Measurements from ENCODE around the gene PIGW. TPM values are rescaled to one million over a fixed set of nuclear protein-coding genes. Genes with fewer than 3 reads are reported as not detected.

The PIGW gene
- total and polyA plus RNA-seq, 10 of the 15 experiments (the other 5 are each of a cell fraction or from before 2014, with no cell fraction given): 6.0 to 31.5 (median 13.8) TPM

GRCh38 chr17:36514856-36515255, 19.9 kb upstream of the PIGW start (continued):
- TF ChIP-seq, protein P1, sequence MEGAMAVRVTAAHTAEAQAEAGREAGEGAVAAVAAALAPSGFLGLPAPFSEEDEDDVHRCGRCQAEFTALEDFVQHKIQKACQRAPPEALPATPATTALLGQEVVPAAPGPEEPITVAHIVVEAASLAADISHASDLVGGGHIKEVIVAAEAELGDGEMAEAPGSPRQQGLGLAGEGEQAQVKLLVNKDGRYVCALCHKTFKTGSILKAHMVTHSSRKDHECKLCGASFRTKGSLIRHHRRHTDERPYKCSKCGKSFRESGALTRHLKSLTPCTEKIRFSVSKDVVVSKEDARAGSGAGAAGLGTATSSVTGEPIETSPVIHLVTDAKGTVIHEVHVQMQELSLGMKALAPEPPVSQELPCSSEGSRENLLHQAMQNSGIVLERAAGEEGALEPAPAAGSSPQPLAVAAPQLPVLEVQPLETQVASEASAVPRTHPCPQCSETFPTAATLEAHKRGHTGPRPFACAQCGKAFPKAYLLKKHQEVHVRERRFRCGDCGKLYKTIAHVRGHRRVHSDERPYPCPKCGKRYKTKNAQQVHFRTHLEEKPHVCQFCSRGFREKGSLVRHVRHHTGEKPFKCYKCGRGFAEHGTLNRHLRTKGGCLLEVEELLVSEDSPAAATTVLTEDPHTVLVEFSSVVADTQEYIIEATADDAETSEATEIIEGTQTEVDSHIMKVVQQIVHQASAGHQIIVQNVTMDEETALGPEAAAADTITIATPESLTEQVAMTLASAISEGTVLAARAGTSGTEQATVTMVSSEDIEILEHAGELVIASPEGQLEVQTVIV (IDR thresholded peaks at IDR 0.05; ENCODE audit: borderline replicate concordance, partially characterized antibody): no peak
- TF ChIP-seq NFIC (IDR thresholded peaks at IDR 0.05; ENCODE audit: low read depth, low read length): no peak

- Histone ChIP-seq H3K79me2 (ENCODE audit: control insufficient read depth, insufficient read depth, low read length) (no peaks in the 10 kb centered on the region), H2AFZ (ENCODE audit: control insufficient read depth, low read depth, low read length) (no peak overlapping the region), H3K4me3 (no peak overlapping the region), H4K20me1 (ENCODE audit: control insufficient read depth, insufficient read depth) (no peaks in the 10 kb centered on the region), H3K36me3 (ENCODE audit: control insufficient read depth in 2 of 2, insufficient read depth in 2 of 2, low read length in 1 of 2) (peaks cover 11 to 28% of the 10 kb centered on the region in 2 experiments; a peak in 3 of 4 replicates), H3K4me2 (ENCODE audit: control insufficient read depth, insufficient read depth) (no peak overlapping the region), H3K27me3 (replicated peaks in 1 of 2; ENCODE audit: control insufficient read depth in 2 of 2, insufficient read depth in 2 of 2, low read length in 1 of 2) (no peaks in the 10 kb centered on the region), H3K27ac (ENCODE audit: control insufficient read depth, insufficient read depth) (no peak overlapping the region), H3K4me1 (ENCODE audit: control insufficient read depth, insufficient read depth, low read length) (peaks cover 6% of the 10 kb centered on the region; the same call in 1 of the 2 replicates), H3K9ac (ENCODE audit: control insufficient read depth, insufficient read depth, low read length) (no peak overlapping the region), H3K9me3 (replicated peaks; ENCODE audit: control insufficient read depth, insufficient read depth, low read length) (no peaks in the 10 kb centered on the region; the same call in 2 of the 3 replicates)
- FAIRE-seq (no peak), DNase-seq (ENCODE audit: low read depth, low spot score) (no peak), ATAC-seq (no peak)
- TF ChIP-seq NRF1 (conservative IDR thresholded peaks at IDR 0.05; ENCODE audit: low read depth, low read length) (no peak), CBX5 (IDR thresholded peaks at IDR 0.05; ENCODE audit: low read depth) (no peak), RB1 (IDR thresholded peaks at IDR 0.05; ENCODE audit: borderline replicate concordance) (no peak), KAT2A (conservative IDR thresholded peaks at IDR 0.05; ENCODE audit: control insufficient read depth, low read depth, low read length) (no peak), STAT1 (conservative IDR thresholded peaks at IDR 0.05) (no peak), ZZZ3 (IDR thresholded peaks at IDR 0.05; ENCODE audit: control insufficient read depth, insufficient read length, low read depth) (no peak), NBN (IDR thresholded peaks at IDR 0.05) (no peak), SREBF1 (IDR thresholded peaks at IDR 0.05; ENCODE audit: low read length) (no peak), RAD21 (IDR thresholded peaks at IDR 0.05; ENCODE audit: insufficient read depth, low read depth, low read length) (no peak), BHLHE40 (IDR thresholded peaks at IDR 0.05; ENCODE audit: borderline replicate concordance in 1 of 2, low read depth in 2 of 2, low read length in 1 of 2) (no peak), MYB (IDR thresholded peaks at IDR 0.05; ENCODE audit: borderline replicate concordance, low read depth, low read length) (no peak), ZNF217 (IDR thresholded peaks at IDR 0.05) (no peak)
- TF ChIP-seq, protein P2, sequence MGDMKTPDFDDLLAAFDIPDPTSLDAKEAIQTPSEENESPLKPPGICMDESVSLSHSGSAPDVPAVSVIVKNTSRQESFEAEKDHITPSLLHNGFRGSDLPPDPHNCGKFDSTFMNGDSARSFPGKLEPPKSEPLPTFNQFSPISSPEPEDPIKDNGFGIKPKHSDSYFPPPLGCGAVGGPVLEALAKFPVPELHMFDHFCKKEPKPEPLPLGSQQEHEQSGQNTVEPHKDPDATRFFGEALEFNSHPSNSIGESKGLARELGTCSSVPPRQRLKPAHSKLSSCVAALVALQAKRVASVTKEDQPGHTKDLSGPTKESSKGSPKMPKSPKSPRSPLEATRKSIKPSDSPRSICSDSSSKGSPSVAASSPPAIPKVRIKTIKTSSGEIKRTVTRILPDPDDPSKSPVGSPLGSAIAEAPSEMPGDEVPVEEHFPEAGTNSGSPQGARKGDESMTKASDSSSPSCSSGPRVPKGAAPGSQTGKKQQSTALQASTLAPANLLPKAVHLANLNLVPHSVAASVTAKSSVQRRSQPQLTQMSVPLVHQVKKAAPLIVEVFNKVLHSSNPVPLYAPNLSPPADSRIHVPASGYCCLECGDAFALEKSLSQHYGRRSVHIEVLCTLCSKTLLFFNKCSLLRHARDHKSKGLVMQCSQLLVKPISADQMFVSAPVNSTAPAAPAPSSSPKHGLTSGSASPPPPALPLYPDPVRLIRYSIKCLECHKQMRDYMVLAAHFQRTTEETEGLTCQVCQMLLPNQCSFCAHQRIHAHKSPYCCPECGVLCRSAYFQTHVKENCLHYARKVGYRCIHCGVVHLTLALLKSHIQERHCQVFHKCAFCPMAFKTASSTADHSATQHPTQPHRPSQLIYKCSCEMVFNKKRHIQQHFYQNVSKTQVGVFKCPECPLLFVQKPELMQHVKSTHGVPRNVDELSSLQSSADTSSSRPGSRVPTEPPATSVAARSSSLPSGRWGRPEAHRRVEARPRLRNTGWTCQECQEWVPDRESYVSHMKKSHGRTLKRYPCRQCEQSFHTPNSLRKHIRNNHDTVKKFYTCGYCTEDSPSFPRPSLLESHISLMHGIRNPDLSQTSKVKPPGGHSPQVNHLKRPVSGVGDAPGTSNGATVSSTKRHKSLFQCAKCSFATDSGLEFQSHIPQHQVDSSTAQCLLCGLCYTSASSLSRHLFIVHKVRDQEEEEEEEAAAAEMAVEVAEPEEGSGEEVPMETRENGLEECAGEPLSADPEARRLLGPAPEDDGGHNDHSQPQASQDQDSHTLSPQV (IDR thresholded peaks at IDR 0.05): no peak
- TF ChIP-seq, protein P3, sequence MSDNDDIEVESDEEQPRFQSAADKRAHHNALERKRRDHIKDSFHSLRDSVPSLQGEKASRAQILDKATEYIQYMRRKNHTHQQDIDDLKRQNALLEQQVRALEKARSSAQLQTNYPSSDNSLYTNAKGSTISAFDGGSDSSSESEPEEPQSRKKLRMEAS (IDR thresholded peaks at IDR 0.05; ENCODE audit: low read depth, low read length): no peak
- in situ Hi-C loops (cut with MboI) (no loop called here), intact Hi-C loops (cut with micrococcal nuclease; ENCODE audit: unreplicated experiment) (no loop called here)
- ChIA-PET SMC1A (ENCODE audit: uncharacterized antibody, unreplicated experiment) (no interaction called here), RAD21 (ENCODE audit: unreplicated experiment) (no interaction called here), CTCF (interaction anchor here (1.4 kb wide), 1 partner anchor 50 kb away, joined by 3 read pairs; no protein-coding TSS in a partner anchor), POLR2A (interaction anchor here (0.5 to 0.8 kb wide), 3 partner anchors 11 to 431 kb away, joined by 3 to 4 read pairs (median 3); no protein-coding TSS in a partner anchor)
- 82% methylated on average over 4 of the region's 4 CpGs for WGBS (ENCODE audit: insufficient coverage, insufficient replicate concordance, low lambda C conversion rate, missing lambda C conversion rate)
- no TSS peak for BruUV-seq (replicated peaks)
Observed at GRCh38 chr17:36515837-36516236, 18.9 kb upstream of the PIGW start.
